Nephron (organoid): ENCODE data around the gene ACVR1.

ENCODE experiments used
- H3K27ac Mint-ChIP-seq, 3 experiments: 2 replicates each; pipeline ENCODE4 v1.8.0; 2020; ENCODE audit warnings: mixed read lengths in 3 of 3, mild to moderate bottlenecking in 2 of 3, moderate library complexity in 1 of 3
- H3K27me3 Mint-ChIP-seq: 2 replicates; pipeline ENCODE4 v1.8.0; 2021; ENCODE audit warnings: low read depth, mild to moderate bottlenecking, moderate library complexity, mixed read lengths
- H3K36me3 Mint-ChIP-seq: 2 replicates; pipeline ENCODE4 v1.8.0; 2020; ENCODE audit warnings: low read depth, mixed read lengths
- H3K4me1 Mint-ChIP-seq: 2 replicates; pipeline ENCODE4 v1.8.0; 2020; ENCODE audit warnings: mixed read lengths
- H3K4me3 Mint-ChIP-seq, 3 experiments: 2 replicates each; pipeline ENCODE4 v1.8.0; 2020; ENCODE audit warnings: mild to moderate bottlenecking in 3 of 3, mixed read lengths in 3 of 3, moderate library complexity in 2 of 3
- H3K9me3 Mint-ChIP-seq: 2 replicates; pipeline ENCODE4 v1.8.0; 2020; ENCODE audit warnings: mixed read lengths
- CTCF ChIP-seq, 3 experiments: fragments of 200-600 bp; sonication (generic); IDR thresholded peaks; one replicate each; pipeline ENCODE4 v1.5.0; 2021; ENCODE audit warnings: antibody characterized with exemption in 3 of 3; ENCODE audit not compliant: unreplicated experiment in 3 of 3

Gene ACVR1

GRCh38 chr2:157903626-157904025 is 27.5 kb upstream of the ACVR1 start:
- Mint-ChIP-seq H3K36me3 (no peaks in the 10 kb centered on the region), H3K9me3 (no peaks in the 10 kb centered on the region), H3K27ac (no peak overlapping the region), H3K4me1 (peaks cover 9% of the 10 kb centered on the region), H3K4me3 (no peak overlapping the region), H3K27me3 (no peaks in the 10 kb centered on the region)
- no peak for TF ChIP-seq CTCF (IDR thresholded peaks at IDR 0.05; ENCODE audit: unreplicated experiment in 3 of 3)

- Mint-ChIP-seq H3K27ac (no peak overlapping the region), H3K4me1 (peaks cover 12% of the 10 kb centered on the region), H3K36me3 (no peaks in the 10 kb centered on the region), H3K9me3 (no peaks in the 10 kb centered on the region), H3K27me3 (no peaks in the 10 kb centered on the region), H3K4me3 (no peak overlapping the region)
- no peak for TF ChIP-seq CTCF (IDR thresholded peaks at IDR 0.05; ENCODE audit: unreplicated experiment in 3 of 3)
Measured at GRCh38 chr2:157903151-157903550, 27.0 kb upstream of the ACVR1 start.

GRCh38 chr2:157902692-157903091 is 26.6 kb upstream of the ACVR1 start:
- Mint-ChIP-seq H3K4me1 (peaks cover 12% of the 10 kb centered on the region), H3K27me3 (no peaks in the 10 kb centered on the region), H3K4me3 (no peak overlapping the region), H3K36me3 (no peaks in the 10 kb centered on the region), H3K9me3 (no peaks in the 10 kb centered on the region), H3K27ac (no peak overlapping the region)
- TF ChIP-seq CTCF (IDR thresholded peaks at IDR 0.05; ENCODE audit: unreplicated experiment in 3 of 3) = no peak

DNA sequence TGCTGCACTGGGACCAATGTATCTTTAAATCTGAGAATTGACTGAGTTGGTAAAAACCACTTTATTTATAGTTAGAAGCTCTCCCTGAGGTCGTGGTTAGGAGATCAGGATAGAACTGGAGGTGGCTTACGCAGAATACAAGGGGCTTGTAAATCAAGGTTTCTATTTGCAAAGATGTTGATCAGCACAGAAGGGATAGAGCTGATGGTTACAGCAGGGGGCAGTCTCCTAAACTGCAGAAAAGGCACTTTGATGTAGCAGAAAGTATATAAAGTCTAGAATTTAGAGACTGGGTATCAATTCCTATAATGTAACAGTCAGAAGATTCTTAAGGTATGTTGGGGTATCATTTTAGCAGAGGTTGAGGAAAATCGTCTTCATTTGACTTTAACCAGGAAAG is 25.2 kb upstream of the ACVR1 start:
- no peaks in the 10 kb centered on the region for H3K36me3 Mint-ChIP-seq
- H3K27me3 Mint-ChIP-seq = no peaks in the 10 kb centered on the region
- no peak for TF ChIP-seq CTCF (IDR thresholded peaks at IDR 0.05; ENCODE audit: unreplicated experiment in 3 of 3)
- H3K4me3 Mint-ChIP-seq = no peak overlapping the region
- H3K27ac Mint-ChIP-seq = no peak overlapping the region
- H3K4me1 Mint-ChIP-seq = peaks cover 12% of the 10 kb centered on the region
- H3K9me3 Mint-ChIP-seq = no peaks in the 10 kb centered on the region

DNA sequence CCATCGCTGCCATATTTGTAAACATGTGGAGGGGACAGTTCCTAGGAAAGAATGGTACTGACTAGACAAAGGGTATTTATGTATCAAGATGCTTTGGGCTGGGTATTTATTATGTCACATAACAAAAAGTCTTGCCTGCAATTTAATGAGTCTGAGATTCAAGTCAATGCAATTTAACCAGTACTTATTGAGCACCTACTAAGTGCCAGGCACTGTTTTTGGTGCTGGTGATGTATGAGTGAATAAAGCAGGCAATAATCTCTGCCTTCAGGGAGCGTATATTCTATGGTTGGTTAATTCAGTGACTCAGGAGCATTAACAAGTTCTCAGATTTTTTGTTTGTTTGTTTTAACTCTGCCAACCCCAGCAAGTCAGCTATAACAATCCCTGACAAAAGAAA is 24.6 kb upstream of the ACVR1 start:
- Mint-ChIP-seq H3K27ac (no peak overlapping the region), H3K4me1 (peaks cover 12% of the 10 kb centered on the region)

More for the DNA sequence above, 24.6 kb upstream of the ACVR1 start:
- no peaks in the 10 kb centered on the region for H3K27me3 Mint-ChIP-seq
- no peaks in the 10 kb centered on the region for H3K9me3 Mint-ChIP-seq
- TF ChIP-seq CTCF (IDR thresholded peaks at IDR 0.05; ENCODE audit: unreplicated experiment in 3 of 3) = no peak
- H3K36me3 Mint-ChIP-seq = no peaks in the 10 kb centered on the region
- no peak overlapping the region for H3K4me3 Mint-ChIP-seq
